HG03066 (cell line): ENCODE results near the gene TNNI2.
"Not testable (repeated sequence)": the region's sequence is repeated elsewhere in the genome, so short reads cannot be mapped to it uniquely, and the experiment has no call there.

Experiments
- ATAC-seq: cut with Tn5 transposase; IDR thresholded peaks from one replicate; pipeline ENCODE4 v1.9.1; 2021; ENCODE audit warnings: low read depth; ENCODE audit not compliant: unreplicated experiment

Gene TNNI2

GRCh38 chr11:1838426-1839144, at the start of gene TNNI2:
TNNI2 (plus strand) TSS chr11:1838981; CDS start chr11:1839697, 716 bp downstream.
- no peak for ATAC-seq

- ATAC-seq = no peak
Observed at GRCh38 chr11:1791912-1792311, 46.9 kb upstream of the TNNI2 start.

GRCh38 chr11:1792461-1792860, 46.3 kb upstream of the TNNI2 start:
- no peak for ATAC-seq

- ATAC-seq = no peak
Observed at GRCh38 chr11:1793081-1793480, 45.7 kb upstream of the TNNI2 start.

- no peak for ATAC-seq
Observed at GRCh38 chr11:1796413-1797011, 42.3 kb upstream of the TNNI2 start.

GRCh38 chr11:1797391-1798125, 41.2 kb upstream of the TNNI2 start:
- no peak for ATAC-seq

GRCh38 chr11:1803246-1803645, 35.5 kb upstream of the TNNI2 start:
- no peak for ATAC-seq

GRCh38 chr11:1803835-1804519, 34.8 kb upstream of the TNNI2 start:
- ATAC-seq = not testable (repeated sequence)

- no peak for ATAC-seq
Observed at GRCh38 chr11:1805525-1805924, 33.3 kb upstream of the TNNI2 start.

- no peak for ATAC-seq
Observed at GRCh38 chr11:1807264-1807995, 31.4 kb upstream of the TNNI2 start.

GRCh38 chr11:1810761-1811160, 28.0 kb upstream of the TNNI2 start:
- no peak for ATAC-seq

- ATAC-seq = no peak
Observed at GRCh38 chr11:1812274-1812673, 26.5 kb upstream of the TNNI2 start.

- ATAC-seq = no peak
Observed at GRCh38 chr11:1812801-1813200, 26.0 kb upstream of the TNNI2 start.

GRCh38 chr11:1813356-1813755, 25.4 kb upstream of the TNNI2 start:
- ATAC-seq = not testable (repeated sequence)

- no peak for ATAC-seq
Observed at GRCh38 chr11:1814691-1815090, 24.1 kb upstream of the TNNI2 start.

- no peak for ATAC-seq
Observed at GRCh38 chr11:1815311-1815710, 23.5 kb upstream of the TNNI2 start.

GRCh38 chr11:1815751-1816150, 23.0 kb upstream of the TNNI2 start:
- ATAC-seq = no peak

- no peak for ATAC-seq
Observed at GRCh38 chr11:1817000-1817399, 21.8 kb upstream of the TNNI2 start.

- ATAC-seq = no peak
Observed at GRCh38 chr11:1817511-1817910, 21.3 kb upstream of the TNNI2 start.

- no peak for ATAC-seq
Observed at GRCh38 chr11:1819074-1819473, 19.7 kb upstream of the TNNI2 start.
